ENCODE results near the gene TOLLIP.

TOLLIP gene

DNA sequence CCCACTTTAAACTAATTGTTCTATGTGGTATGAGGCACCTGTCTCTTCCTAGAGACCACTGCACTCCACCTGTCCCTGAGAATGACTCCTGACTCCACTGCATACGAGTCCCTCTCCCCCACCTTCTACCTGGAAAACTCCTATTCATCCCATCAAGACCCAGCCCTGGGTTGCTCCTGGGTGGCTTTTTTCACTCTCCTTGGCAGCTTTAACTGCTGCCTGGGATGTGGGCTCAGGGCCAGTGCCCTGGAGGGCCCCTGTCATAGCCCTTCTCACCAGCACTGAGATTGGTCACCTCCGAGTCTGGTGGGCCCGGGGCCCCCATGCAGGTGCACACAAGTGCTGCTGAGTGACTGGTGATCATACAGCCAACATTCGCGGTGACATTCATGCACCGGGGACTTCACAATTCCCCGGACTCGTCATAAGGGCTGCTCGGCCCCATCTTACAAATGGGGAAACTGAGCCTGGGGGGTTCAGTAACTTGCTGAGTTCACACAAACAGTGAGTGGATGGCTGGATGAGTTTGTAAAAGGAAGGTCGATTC is 25.9 kb upstream of the TOLLIP start:
- H3K4me3 ChIP-seq (ENCODE audit: low read depth, low read length) = no peak overlapping the region

DNA sequence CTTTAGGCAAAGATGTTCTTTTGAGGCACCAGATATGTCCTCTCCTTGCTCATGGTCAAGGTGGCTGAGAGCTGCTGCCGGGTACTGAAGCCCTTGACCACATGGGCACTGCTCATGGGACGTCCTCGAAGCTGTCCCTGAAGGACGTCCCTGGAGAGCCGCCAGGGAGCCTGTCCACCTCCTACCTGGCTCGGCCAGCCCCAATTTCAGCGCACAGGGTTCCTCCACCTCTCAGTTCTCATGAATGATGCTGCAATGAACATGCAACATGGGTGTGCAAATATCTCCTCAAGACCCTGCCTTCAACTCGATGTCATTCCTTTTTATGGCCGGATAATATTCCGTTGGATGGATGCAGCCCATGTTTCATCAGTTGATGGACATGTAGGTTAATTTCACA is 24.4 kb upstream of the TOLLIP start:
- TF ChIP-seq, protein P1, sequence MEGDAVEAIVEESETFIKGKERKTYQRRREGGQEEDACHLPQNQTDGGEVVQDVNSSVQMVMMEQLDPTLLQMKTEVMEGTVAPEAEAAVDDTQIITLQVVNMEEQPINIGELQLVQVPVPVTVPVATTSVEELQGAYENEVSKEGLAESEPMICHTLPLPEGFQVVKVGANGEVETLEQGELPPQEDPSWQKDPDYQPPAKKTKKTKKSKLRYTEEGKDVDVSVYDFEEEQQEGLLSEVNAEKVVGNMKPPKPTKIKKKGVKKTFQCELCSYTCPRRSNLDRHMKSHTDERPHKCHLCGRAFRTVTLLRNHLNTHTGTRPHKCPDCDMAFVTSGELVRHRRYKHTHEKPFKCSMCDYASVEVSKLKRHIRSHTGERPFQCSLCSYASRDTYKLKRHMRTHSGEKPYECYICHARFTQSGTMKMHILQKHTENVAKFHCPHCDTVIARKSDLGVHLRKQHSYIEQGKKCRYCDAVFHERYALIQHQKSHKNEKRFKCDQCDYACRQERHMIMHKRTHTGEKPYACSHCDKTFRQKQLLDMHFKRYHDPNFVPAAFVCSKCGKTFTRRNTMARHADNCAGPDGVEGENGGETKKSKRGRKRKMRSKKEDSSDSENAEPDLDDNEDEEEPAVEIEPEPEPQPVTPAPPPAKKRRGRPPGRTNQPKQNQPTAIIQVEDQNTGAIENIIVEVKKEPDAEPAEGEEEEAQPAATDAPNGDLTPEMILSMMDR (IDR thresholded peaks at IDR 0.05; ENCODE audit: low read depth, low read length) = no peak
- no peak overlapping the region for H3K4me3 ChIP-seq (ENCODE audit: low read depth, low read length)

More for the DNA sequence above, 25.9 kb upstream of the TOLLIP start:
- TF ChIP-seq, protein P1 (IDR thresholded peaks at IDR 0.05; ENCODE audit: low read depth, low read length) = no peak

DNA sequence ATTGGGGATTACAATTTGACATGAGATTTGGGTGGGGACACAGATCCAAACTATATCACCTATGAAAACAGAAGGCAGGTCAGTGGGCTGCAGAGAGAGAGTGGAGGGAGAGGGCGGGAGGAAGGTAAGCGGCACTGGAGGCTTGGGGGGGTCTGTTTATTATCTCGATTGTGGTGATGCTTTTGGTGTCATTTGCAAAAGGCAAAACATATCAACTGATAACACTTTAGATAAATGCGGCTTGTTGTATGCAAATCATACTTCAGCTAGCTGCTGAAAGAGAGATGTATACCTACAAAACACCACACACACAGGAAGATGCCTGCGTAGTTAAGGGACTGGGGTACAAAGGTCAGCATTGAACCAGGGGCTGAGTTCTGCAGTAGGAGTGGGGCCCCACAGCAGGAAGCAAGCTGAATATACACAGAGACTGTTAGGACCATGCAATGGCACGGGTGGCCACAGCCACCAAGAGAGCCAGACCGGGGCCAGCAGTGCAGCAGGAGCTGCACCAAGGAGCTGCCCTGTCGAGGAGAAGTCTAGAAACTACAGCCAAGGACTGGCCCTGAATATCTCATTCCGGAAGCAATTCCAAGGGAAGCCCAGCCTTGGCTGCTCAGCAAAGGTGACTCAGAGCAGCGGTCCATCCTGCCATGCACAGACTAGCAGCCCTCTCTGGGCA is 23.8 kb upstream of the TOLLIP start:
- TF ChIP-seq, protein P1 (IDR thresholded peaks at IDR 0.05; ENCODE audit: low read depth, low read length) = no peak
- no peak overlapping the region for H3K4me3 ChIP-seq (ENCODE audit: low read depth, low read length)

DNA sequence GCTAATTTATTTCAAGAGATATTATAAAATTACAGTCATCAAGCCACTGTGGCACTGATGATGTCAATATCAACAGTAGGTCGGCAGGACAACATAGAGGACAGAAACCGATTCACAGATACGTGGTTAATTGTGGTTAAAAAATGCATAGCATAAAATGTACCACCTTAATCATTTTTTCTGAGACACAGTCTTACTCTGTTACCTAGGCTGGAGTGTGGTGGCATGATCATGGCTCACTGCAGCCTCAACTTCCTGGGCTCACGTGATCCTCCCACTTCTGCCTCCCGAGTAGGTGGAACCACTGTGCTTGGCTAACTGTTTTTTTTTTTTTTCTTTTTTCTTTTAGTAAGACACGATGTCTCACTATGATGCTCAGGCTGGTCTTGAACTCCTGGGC is 21.0 kb upstream of the TOLLIP start:
- H3K4me3 ChIP-seq (ENCODE audit: low read depth, low read length) = no peak overlapping the region
- TF ChIP-seq, protein P1 (IDR thresholded peaks at IDR 0.05; ENCODE audit: low read depth, low read length) = no peak

DNA sequence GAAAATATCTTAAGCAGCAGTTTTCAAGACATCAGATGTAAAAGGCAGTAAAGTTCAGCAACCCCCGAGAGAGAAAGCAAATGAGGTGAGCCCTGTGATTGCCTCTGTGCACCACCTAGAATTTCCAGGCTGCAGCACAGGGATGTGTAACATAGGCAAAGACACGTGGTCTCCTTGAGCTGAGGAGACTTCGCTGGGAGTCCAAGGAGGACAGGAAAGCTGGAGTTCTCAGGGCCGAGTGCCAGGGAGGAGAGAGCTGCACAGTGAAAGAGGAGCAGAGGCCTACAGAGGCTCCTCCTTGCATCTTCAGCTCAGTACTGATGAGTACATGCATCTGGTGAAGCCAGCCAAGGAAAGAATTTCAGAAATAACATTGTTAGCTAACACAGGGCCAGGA is 17.6 kb upstream of the TOLLIP start:
- TF ChIP-seq, protein P1 (IDR thresholded peaks at IDR 0.05; ENCODE audit: low read depth, low read length) = no peak
- no peak overlapping the region; the same call in 1 of the 2 replicates for H3K4me3 ChIP-seq (ENCODE audit: low read depth, low read length)

DNA sequence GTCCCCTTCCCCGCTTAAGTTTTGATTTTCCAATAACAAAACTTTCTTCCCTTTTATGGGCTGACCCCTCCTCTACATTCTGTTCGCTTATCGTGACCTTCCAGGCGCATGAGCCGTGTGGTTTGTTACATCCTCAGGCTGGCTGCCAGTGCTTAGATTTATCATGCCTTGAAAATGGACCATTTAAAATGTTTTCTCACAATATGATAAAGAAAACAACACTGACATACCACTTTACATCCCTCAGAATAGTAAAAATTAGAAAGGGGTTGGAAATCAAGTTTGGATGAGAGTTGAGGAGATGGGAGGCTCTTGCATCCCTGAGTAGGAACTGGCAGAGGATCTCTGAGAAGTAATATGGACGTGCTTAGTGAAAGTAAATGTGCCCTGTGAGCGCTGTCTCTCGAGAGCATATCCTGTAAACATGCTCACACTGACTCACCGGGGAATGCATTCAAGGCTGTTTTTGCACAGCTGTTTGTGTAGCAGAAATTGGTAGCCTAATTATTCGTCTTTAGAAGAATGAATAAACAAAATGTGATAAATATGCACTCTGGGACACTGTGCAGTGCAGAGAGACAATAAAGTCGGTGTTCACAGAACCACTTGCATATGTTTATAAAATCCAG is 17.1 kb upstream of the TOLLIP start:
- TF ChIP-seq, protein P1 (IDR thresholded peaks at IDR 0.05; ENCODE audit: low read depth, low read length) = no peak
- H3K4me3 ChIP-seq (ENCODE audit: low read depth, low read length) = no peak overlapping the region; the same call in 1 of the 2 replicates

DNA sequence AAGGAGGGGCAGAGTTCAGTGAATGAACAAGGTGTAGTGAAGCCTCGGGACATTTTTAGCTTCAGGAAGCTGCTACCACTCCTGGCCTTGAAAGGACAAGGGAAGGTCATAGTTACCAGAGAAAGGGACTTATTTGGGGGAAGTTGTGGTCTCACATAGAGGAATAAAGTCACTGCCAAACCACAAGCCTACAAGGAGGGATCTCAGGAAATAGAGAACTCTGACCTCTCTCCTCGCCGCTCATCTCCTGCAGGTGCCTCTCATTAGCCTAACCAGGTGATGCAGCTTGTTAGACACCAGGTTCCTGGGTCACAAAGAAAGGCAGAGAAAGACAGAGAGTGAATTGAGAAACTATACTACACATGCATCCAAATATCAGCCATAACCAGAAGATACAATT is 14.3 kb upstream of the TOLLIP start:
- no peak overlapping the region for H3K4me3 ChIP-seq (ENCODE audit: low read depth, low read length)
- TF ChIP-seq, protein P1 (IDR thresholded peaks at IDR 0.05; ENCODE audit: low read depth, low read length) = no peak

Measured in WI38 (cell line).